ENCODE data around the gene MET. TPM values are rescaled to one million over a fixed set of nuclear protein-coding genes. Genes with fewer than 3 reads are reported as not detected.
A peak's percentile ranks its signal among the peaks of the same experiment; 100 is the strongest.

The MET gene
- total RNA-seq, 2 donors from 2014 or later: 41.2 TPM

DNA sequence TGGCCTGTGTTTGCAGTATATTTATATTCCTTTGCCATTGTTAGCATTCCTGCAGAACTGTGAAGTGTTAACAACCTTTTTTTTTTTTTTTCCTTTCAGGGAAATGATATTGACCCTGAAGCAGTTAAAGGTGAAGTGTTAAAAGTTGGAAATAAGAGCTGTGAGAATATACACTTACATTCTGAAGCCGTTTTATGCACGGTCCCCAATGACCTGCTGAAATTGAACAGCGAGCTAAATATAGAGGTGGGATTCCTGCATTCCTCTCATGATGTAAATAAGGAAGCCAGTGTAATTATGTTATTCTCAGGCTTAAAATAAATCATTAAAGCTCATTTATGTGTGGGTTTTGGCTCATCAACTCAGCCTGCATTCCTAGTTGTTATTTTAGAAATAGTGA, 97.5 kb downstream of the MET start:
- ATAC-seq (no peak), DNase-seq (no peak)
- intact Hi-C loops (cut with DNase I, micrococcal nuclease): no loop called here

DNA sequence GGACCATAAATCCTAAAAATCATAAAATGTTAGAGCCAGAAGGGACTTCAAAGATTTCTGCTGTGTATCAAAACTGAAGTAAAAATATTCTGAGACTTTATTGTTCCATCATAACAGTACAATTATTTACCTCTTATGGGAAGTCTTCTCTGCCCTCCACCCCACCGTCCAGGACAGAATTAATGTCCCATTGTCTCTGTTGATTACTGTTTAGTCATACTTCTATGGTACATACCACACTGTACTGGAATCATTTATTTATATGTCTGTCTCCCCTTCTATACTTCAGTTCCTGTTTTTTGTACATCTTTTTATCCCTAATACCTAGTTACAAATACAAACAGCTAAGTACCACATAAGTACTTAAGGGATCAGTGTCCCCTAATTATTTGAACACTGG, 98.9 kb downstream of the MET start:
- ATAC-seq (no peak), DNase-seq (no peak)
- intact Hi-C loops (cut with DNase I, micrococcal nuclease): no loop called here

DNA sequence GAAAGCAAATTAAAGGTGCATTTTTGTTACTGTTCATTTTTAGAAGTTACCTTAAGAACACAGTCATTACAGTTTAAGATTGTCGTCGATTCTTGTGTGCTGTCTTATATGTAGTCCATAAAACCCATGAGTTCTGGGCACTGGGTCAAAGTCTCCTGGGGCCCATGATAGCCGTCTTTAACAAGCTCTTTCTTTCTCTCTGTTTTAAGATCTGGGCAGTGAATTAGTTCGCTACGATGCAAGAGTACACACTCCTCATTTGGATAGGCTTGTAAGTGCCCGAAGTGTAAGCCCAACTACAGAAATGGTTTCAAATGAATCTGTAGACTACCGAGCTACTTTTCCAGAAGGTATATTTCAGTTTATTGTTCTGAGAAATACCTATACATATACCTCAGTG, 99.6 kb downstream of the MET start:
- DNase-seq: peak; percentile 48 to 75
- intact Hi-C loops (cut with DNase I, micrococcal nuclease): no loop called here
- ATAC-seq: peak; percentile 90

DNA sequence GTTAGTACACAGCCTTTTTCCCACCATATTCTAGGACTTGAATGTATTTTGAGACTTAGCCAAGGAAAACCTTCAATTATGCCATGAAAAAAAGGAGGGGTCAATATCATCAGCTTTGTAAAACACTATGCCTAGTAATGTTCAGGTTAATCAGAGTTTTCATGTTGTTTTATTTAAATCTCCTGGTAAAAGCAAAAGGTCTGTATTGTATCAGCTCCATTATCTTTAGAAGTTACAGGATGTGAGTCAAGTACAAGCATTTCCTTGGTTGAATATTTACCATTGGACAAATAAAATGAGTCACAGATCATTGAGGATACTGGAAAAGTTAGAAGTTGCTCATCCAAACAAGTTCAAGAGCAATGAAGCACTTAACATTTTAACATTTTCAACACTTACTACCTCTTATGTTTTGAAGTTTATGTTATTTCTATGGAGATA, 100.4 kb downstream of the MET start:
- ATAC-seq (peak; percentile 86), DNase-seq (no peak)
- intact Hi-C loops (cut with DNase I, micrococcal nuclease): no loop called here

DNA sequence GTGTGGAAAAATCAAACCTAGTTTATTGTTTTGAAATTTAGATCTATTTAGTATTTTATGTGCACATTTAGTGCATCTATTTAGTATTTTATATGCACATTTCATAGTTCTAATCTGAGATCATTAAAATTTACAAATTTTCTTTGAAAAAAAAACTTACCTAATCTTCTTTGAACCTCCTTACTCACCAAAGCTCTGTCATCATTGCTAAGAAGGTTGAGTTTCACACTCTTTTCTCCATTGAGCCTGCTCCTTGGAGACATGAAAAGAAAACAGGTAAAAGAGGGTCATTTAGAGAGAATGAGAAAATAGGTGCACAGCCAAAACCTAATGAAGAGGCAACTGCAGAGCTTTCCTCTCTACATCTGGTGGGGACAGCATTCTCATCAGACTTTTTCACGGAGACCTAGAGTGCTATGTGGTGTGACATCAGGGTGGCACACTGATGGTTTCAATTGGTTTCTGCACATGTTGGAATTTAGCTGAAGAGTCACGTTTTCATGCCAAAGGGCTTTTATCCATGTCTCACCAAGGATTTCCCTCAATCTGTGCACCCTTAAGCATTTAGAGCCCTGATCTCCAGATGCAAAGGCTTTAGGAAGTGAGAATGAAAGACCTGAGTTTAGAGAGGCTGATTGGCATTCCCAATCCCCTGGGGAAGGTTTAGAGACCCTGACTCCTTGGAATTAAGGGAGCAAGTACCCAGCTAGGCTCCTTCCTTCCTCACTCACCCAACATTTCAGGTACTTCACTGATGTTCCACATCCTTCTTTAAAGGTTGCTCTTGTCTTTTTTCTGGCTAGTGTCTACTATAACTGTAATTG, 101.1 kb downstream of the MET start:
- DNase-seq (no peak), ATAC-seq (no peak)
- intact Hi-C loops (cut with DNase I, micrococcal nuclease): no loop called here

DNA sequence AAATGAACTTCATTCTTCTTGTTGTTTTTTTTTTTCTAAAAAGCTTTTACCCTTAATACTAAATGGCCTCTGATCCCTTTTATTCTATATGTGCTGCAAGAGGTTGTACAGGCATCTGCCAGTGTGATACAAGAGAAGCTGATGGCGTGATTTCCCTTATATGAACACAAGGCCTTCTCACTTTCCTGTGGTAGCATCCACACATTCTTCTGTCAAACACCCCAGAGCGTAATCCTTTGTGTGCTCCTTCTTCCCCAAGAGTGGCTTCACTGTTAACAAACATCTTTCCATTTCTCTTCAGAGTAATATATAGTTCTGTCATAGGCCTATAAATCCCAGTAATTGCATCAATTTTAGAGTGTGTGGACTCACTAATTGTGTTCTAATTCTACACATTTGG, 104.0 kb downstream of the MET start:
- ATAC-seq (no peak), DNase-seq (no peak)
- intact Hi-C loops (cut with DNase I, micrococcal nuclease): no loop called here

DNA sequence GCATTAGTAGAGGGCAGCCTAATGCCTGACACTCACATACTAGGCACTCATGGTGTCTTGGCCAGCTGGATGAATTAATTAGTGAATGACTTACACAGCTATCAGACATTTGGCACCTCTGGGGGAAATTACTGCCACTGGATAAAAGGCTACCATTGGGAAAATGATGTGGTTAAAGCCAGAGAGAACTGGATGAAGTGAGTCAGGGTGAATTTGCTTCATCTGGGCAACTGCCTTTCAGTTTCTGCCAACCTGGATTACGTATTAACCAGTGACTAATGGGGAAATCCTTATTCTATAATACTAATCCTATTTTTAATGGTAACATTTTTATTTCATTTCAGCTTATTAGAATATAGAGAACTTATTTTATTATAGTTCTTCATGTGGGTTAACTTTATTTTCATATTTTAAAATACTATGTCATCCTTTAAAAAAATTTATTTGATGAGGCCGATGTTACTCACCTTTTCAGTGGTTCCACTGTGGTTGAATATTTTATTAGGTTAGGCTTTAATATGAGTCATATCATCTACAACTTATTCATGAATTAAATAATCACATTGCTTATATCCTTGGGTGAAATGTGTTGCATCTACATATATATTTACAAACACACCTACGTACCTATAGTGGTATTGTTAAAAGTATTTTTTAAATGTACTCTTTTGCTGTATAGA, 104.8 kb downstream of the MET start:
- intact Hi-C loops (cut with DNase I, micrococcal nuclease): no loop called here
- ATAC-seq (peak; percentile 9), DNase-seq (no peak)

DNA sequence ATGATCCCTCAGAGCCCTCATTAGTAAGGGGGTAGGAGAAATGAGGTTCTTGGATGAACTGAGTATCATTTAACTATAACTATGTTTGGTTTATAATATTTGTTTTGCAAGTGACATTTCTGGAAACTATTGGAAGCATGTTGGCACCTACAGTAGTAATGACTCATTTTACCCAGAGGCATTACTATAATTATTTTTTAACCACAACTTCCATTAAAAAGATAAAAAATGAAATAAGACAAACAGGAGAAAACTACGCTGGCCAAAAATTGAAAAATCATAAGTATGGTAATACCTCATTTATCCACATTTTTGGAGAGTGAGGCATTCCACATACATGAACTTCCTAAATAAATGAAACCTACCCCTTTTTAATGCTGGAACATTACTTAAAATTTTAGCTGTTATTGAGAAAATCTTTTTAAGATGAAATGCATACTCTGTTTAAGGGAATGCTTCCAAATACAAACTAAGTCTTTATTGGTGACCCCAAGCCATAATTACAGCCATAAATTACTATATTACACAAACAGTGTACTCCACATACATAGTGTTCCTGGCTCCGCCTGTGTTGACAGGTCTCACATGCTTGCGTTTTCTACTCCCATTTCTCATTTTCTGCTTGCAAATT, 105.8 kb downstream of the MET start:
- ATAC-seq (no peak), DNase-seq (no peak)
- intact Hi-C loops (cut with DNase I, micrococcal nuclease): no loop called here

DNA sequence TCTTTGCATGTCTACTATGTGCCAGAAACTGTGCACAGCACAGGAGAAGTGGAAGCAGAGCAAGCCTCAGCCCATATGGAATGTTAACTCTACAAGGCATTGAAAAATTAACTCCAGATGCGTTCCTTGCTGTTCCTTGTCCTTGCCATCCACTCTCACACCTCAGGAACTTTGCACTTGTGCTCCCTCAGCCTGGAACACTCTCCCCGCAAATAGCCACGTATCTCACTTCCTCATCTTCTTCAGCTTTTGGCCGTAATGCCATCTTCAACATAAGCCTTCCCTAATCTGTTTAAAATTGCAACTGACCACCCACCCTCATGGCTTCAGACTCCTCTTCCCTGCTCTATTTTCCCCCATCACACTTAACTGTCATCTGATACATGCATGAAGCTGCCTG, 107.2 kb downstream of the MET start:
- intact Hi-C loops (cut with DNase I, micrococcal nuclease): no loop called here
- ATAC-seq (no peak), DNase-seq (no peak)

DNA sequence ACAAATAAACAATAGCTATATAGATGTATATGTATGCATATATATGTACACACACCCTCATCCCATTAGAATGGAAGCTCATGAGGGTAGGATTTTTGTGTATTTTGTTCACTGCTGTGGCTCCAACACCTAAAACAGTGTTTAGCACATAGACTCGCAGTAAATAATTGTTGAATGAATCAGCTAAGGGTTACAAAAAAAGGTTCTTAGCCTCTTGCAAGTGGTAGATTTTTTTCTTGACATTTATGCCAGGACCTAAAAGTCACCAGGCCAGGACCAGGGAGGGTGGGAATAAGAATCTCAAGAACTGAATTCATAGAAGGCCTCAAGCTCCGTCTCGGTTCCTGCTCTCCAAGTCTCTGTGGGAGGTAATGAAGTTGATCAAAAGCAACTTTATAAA, 107.9 kb downstream of the MET start:
- intact Hi-C loops (cut with DNase I, micrococcal nuclease): no loop called here
- DNase-seq: no peak
- no peak for ATAC-seq

DNA sequence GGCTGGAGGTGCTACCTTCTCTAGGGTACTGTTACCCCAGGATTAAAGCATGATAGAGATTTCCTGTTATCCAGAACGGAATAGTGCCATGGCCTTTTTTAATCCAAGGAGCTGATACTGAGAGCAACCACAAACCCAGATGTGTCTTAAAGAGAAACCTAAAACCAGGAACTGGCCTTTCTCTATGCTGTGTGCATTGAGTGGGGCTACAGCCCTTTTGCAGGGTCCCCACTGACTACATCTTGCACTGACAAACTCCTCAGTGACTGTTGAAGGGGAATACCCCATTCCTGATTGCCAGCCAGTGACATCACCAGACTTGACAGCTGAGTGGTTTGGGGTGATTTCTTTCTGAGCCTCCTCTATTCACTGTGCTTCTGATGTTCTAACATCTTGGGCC, 108.5 kb downstream of the MET start:
- peak; percentile 4 for ATAC-seq
- DNase-seq: no peak
- intact Hi-C loops (cut with DNase I, micrococcal nuclease): no loop called here

DNA sequence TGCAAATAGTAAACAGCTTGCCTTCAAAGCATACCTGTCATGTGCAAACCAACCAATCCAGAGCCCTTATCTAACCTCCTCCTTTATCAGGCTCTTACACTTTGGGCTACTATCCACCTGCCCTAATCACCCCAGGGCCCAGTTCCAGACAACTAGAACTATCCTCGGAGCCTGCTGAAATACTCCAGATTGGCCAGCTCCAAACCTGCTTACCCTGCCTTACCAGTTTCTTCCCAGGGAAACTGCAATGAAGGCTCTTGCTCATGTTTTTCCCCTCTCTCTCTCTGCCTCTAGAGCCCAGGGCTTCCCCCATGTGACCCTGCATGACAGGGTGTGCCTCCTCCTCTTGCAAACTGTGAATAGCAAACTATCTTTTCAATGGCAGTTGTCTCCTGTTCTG, 109.0 kb downstream of the MET start:
- ATAC-seq (peak; percentile 63), DNase-seq (peak; percentile 36 to 53)
- intact Hi-C loops (cut with DNase I, micrococcal nuclease): no loop called here

DNA sequence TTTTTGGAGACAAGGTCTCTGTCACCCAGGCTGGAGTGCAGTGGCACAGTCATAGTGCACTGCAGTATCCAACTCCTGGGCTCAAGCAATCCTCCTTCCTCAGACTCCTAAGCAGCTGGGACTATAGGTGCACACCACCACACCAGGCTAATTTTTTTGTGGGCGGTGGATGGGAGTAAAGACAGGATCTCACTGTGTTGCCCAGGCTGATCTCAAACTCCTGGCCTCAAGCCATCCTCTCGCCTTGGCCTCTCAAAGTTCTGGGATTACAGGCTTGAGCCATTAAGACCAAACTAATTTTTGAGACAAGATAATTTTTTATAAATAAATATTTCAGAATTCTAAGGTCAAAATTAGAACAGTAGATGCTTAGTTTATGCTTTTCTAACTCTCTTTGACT, 109.6 kb downstream of the MET start:
- intact Hi-C loops (cut with DNase I, micrococcal nuclease): no loop called here
- ATAC-seq: no peak
- DNase-seq: no peak

DNA sequence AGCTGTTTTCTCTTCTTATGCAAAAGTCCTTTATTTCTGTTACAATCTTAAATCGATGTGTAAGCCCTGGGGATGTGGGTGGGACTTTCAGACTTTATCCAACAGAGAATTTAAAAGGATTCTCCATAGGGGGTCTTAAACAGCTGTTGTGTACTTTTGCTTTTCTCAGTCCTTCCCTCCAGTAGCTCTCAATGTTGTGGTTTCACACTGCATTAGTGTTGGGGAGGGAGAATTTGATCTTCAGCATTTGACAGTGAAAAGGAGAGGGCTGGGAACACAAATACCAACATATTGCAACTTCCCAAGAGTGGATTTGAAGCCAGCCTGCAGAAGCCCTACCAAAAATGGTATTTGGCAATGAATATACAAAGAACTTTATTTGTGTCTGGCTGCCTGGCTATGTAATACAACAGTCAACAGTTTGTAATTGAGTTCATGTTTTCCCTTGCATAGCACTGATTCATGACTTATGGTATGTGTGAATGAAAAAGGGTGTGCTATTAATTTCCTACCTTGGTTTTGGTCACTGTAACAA, 110.2 kb downstream of the MET start:
- no peak for ATAC-seq
- intact Hi-C loops (cut with DNase I, micrococcal nuclease): no loop called here
- no peak for DNase-seq

DNA sequence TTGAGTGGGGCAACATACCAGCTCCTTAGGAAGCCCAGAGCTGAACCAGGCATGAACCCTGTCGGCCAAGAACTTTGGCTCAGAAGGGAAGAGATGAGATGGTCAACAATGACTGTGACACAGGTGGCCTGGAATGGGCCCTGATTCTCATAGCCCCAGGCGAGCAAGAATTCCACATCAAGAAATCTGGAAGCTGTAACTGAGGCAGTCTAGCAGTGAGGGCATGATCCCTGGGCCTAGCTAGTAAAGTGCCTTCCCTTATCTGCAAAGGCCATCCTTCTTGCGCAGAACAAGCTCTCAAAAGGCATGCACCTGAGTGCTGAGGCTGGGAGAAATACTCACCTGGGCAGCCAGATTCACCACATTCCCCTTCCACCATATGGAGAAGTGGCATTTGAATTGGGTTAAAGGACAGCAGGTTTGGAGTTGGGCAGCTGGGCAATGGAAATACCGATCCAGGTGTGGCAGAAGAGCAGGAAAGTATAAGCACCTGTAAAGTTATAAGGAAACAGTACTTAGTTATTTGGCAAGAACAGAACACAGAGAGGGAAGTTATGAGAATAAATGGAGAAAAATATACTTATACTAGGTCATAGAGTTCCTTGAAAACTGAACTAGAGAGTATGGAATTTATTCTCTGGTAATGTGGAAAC, 111.8 kb downstream of the MET start:
- ATAC-seq: peak; percentile 69
- no peak for DNase-seq
- intact Hi-C loops (cut with DNase I, micrococcal nuclease): no loop called here

DNA sequence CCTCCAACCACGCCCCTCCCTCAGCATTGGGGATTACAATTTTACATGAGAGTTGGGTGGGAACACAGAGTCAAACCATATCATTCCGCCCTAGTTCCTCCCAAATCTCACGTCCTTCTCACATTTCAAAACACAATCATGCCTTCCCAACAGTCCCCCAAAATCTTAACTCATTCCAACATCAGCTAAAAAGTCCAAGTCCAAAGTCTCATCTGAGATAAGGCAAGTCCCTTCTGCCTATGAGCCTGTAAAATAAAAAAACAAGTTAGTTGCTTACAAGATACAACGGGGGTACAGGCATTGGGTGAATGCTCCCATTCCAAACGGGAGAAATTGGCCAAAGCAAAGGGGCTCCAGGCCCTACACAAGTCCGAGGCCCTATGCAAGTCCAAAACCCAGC, 112.7 kb downstream of the MET start:
- ATAC-seq (no peak), DNase-seq (no peak)
- intact Hi-C loops (cut with DNase I, micrococcal nuclease): no loop called here

DNA sequence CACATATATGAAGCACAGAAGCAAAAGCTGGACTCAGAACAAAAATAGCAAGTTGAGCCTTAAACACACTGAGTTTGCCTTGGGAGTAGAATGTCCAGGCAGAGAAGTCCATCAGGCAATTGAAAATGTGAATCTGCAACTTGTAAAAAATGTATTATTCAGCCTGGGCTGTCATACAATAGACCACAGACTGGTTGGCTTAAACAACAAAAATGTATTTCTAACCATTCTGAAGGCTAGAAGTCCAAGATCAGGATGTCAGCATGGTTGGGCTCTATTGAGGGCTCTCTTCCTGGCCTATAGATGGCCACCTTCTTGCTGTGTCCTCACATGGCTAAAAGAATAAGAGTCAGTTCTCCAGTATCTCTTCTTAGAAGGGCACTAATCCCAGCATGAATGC, 113.8 kb downstream of the MET start:
- DNase-seq (no peak), ATAC-seq (no peak)
- intact Hi-C loops (cut with DNase I, micrococcal nuclease): no loop called here

DNA sequence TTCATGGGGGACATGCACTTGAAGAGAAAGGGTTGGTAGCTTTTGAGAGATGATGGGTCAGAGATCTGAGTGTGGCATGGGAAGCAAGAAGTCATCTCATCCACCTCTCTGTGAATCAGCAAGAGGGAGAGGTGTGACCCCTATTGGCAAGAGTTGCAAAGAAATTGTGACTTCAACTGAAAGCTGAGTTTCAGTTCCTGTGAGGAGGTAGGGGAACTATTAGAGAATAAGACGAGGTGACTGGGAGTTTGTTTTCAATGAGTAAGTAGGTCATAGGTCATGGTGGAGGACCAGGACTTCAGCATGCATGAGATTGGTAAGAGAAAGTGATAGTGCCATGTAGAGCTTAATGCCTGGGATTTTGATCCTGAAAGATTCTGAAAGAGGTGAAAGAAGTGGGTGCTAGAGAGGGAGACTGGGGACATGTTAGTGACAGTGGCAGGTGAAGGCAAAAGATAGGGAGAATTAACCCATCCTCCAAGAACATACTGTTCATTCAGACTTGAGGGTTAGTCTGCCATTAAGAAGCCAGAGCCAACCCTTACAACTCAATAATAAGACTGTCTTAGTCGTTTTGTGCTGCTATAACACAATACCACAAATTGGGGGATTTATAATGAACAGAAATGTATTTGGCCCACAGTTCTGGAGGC, 114.9 kb downstream of the MET start:
- DNase-seq: no peak
- peak; percentile 48 for ATAC-seq
- intact Hi-C loops (cut with DNase I, micrococcal nuclease): no loop called here

DNA sequence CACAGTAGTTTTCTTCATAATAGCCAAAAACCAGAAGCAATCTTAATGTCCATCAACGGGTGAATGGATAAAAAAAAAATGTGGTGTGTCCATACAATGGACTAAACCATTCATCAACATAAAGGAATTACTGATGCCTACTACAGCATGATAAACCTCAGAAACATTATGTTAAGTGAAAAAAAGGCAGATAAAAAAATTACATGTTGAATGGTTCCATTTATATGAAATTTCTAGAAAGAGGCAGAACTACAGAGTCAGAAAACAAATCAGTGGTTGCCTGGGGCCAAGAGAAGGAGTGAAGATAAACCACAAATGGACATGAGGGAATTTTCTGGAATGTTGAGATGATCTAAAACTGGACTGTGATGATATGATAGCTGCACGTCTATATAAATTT, 115.9 kb downstream of the MET start:
- DNase-seq: no peak
- intact Hi-C loops (cut with DNase I, micrococcal nuclease): no loop called here
- ATAC-seq: no peak

Measured in left colon (tissue), 2 donors.